NCI-H1105 treated with DMSO at 0.1 percent for 48 hours (cell line): Measurements from ENCODE around the gene EXOC7.

Source experiments
- DNase-seq: peaks from one replicate; lab custom pipeline; 2025; lab: John Stamatoyannopoulos, UW

The EXOC7 gene

GRCh38 chr17:76138234-76138895 is 34.8 kb upstream of the EXOC7 start:
- DNase-seq, result peak; percentile 39

- DNase-seq, result no peak
These were observed 34.0 kb upstream of the EXOC7 start for GRCh38 chr17:76137351-76138233.

GRCh38 chr17:76137001-76137350 is 33.4 kb upstream of the EXOC7 start:
- DNase-seq, result no peak

GRCh38 chr17:76136276-76137000 is 32.9 kb upstream of the EXOC7 start:
- no peak for DNase-seq

- no peak for DNase-seq
These were observed 32.2 kb upstream of the EXOC7 start for GRCh38 chr17:76135810-76136188.

- DNase-seq, result no peak
These were observed 31.6 kb upstream of the EXOC7 start for GRCh38 chr17:76134911-76135809.

GRCh38 chr17:76132574-76133338 is 29.2 kb upstream of the EXOC7 start:
- peak; percentile 94 for DNase-seq

- DNase-seq, result peak; percentile 94
These were observed 28.3 kb upstream of the EXOC7 start for GRCh38 chr17:76131692-76132573.

- no peak for DNase-seq
These were observed 27.6 kb upstream of the EXOC7 start for GRCh38 chr17:76131051-76131691.

GRCh38 chr17:76130473-76130872 is 26.9 kb upstream of the EXOC7 start:
- DNase-seq, result no peak

- DNase-seq, result no peak
These were observed 22.3 kb upstream of the EXOC7 start for GRCh38 chr17:76125922-76126321.

- no peak for DNase-seq
These were observed 21.7 kb upstream of the EXOC7 start for GRCh38 chr17:76125391-76125675.

- no peak for DNase-seq
These were observed 21.2 kb upstream of the EXOC7 start for GRCh38 chr17:76124582-76125390.

GRCh38 chr17:76123749-76124581 is 20.4 kb upstream of the EXOC7 start:
- DNase-seq, result no peak

- DNase-seq, result no peak
These were observed 19.6 kb upstream of the EXOC7 start for GRCh38 chr17:76123191-76123499.

- no peak for DNase-seq
These were observed 19.0 kb upstream of the EXOC7 start for GRCh38 chr17:76122431-76123190.

GRCh38 chr17:76121932-76122430 is 18.4 kb upstream of the EXOC7 start:
- DNase-seq, result no peak
